ENCODE results near the gene NGEF. TPM values are rescaled to one million over a fixed set of nuclear protein-coding genes. Genes with fewer than 3 reads are reported as not detected.

Gene NGEF
- total and polyA plus RNA-seq, 2 donors from 2014 or later, result 4.8 to 5.3 TPM

- H3K27ac ChIP-seq (ENCODE audit: low read depth in 2 of 2, low read length in 2 of 2), result no peak overlapping the region
- no peaks in the 10 kb centered on the region for H3K27me3 ChIP-seq (ENCODE audit: control insufficient read depth, insufficient read depth, low read length)
- intact Hi-C loops (cut with DNase I), result no loop called here
- H3K4me3 ChIP-seq (ENCODE audit: low read length in 3 of 3), result no peak overlapping the region
- peaks cover 0 to 2% (median 0%) of the 10 kb centered on the region in 3 donors for H3K4me1 ChIP-seq (ENCODE audit: control insufficient read depth in 2 of 3, insufficient read depth in 2 of 3, low read depth in 1 of 3, low read length in 3 of 3)
- H3K36me3 ChIP-seq (ENCODE audit: control insufficient read depth in 2 of 3, insufficient read depth in 3 of 3, low read length in 3 of 3), result no peaks in the 10 kb centered on the region
- DNase-seq, result peak in 1 of 5 donors; percentile 34
- no peak for FAIRE-seq
- H3K9me3 ChIP-seq (ENCODE audit: control insufficient read depth in 2 of 3, insufficient read depth in 1 of 3, low read length in 3 of 3), result no peaks in the 10 kb centered on the region
- no peak overlapping the region for H3K9ac ChIP-seq (ENCODE audit: low read length in 3 of 3)
- no peak for TF ChIP-seq CTCF (IDR thresholded peaks at IDR 0.05; ENCODE audit: borderline replicate concordance, extremely low read depth, insufficient read depth)
These were observed 138.3 kb downstream of the NGEF start for GRCh38 chr2:232874677-232875223.

GRCh38 chr2:232873909-232874641 is 139.0 kb downstream of the NGEF start:
- TF ChIP-seq CTCF (IDR thresholded peaks at IDR 0.05; ENCODE audit: borderline replicate concordance, extremely low read depth, insufficient read depth), result no peak
- H3K27ac ChIP-seq (ENCODE audit: low read depth in 2 of 2, low read length in 2 of 2), result no peak overlapping the region
- peaks cover 0 to 2% (median 0%) of the 10 kb centered on the region in 3 donors for H3K4me1 ChIP-seq (ENCODE audit: control insufficient read depth in 2 of 3, insufficient read depth in 2 of 3, low read depth in 1 of 3, low read length in 3 of 3)
- no peaks in the 10 kb centered on the region for H3K9me3 ChIP-seq (ENCODE audit: control insufficient read depth in 2 of 3, insufficient read depth in 1 of 3, low read length in 3 of 3)
- no peak overlapping the region for H3K9ac ChIP-seq (ENCODE audit: low read length in 3 of 3)
- intact Hi-C loops (cut with DNase I), result no loop called here
- H3K36me3 ChIP-seq (ENCODE audit: control insufficient read depth in 2 of 3, insufficient read depth in 3 of 3, low read length in 3 of 3), result no peaks in the 10 kb centered on the region
- H3K4me3 ChIP-seq (ENCODE audit: low read length in 3 of 3), result no peak overlapping the region
- H3K27me3 ChIP-seq (ENCODE audit: control insufficient read depth, insufficient read depth, low read length), result no peaks in the 10 kb centered on the region
- peak in 1 of 5 donors; percentile 18 for DNase-seq
- FAIRE-seq, result no peak

GRCh38 chr2:232873292-232873908 is 139.7 kb downstream of the NGEF start:
- no peak for TF ChIP-seq CTCF (IDR thresholded peaks at IDR 0.05; ENCODE audit: borderline replicate concordance, extremely low read depth, insufficient read depth)
- Histone ChIP-seq H3K9me3 (ENCODE audit: control insufficient read depth in 2 of 3, insufficient read depth in 1 of 3, low read length in 3 of 3) (no peaks in the 10 kb centered on the region), H3K27me3 (ENCODE audit: control insufficient read depth, insufficient read depth, low read length) (no peaks in the 10 kb centered on the region), H3K4me3 (ENCODE audit: low read length in 3 of 3) (no peak overlapping the region), H3K4me1 (ENCODE audit: control insufficient read depth in 2 of 3, insufficient read depth in 2 of 3, low read depth in 1 of 3, low read length in 3 of 3) (peaks cover 0 to 2% (median 0%) of the 10 kb centered on the region in 3 donors), H3K9ac (ENCODE audit: low read length in 3 of 3) (no peak overlapping the region), H3K36me3 (ENCODE audit: control insufficient read depth in 2 of 3, insufficient read depth in 3 of 3, low read length in 3 of 3) (no peaks in the 10 kb centered on the region), H3K27ac (ENCODE audit: low read depth in 2 of 2, low read length in 2 of 2) (no peak overlapping the region)
- FAIRE-seq (no peak), DNase-seq (peak in 1 of 5 donors; percentile 42)
- intact Hi-C loops (cut with DNase I), result no loop called here
